Thyroid gland (tissue), 4 donors: ENCODE results near the gene PTGER3. TPM values are rescaled to one million over a fixed set of nuclear protein-coding genes. Genes with fewer than 3 reads are reported as not detected.

ENCODE experiments used
- DNase-seq, 2 donors: peaks; one replicate each; pipeline ENCODE4 v3.0.0-alpha.2; 2019
- H3K27ac ChIP-seq, 3 donors: fragments of 200-600 bp; sonication (generic); 1 replicate in 2 of 3; 2 replicates in 1 of 3; pipeline ENCODE4 v1.5.1; 2016 to 2019; ENCODE audit warnings: mild to moderate bottlenecking in 1 of 3, moderate library complexity in 1 of 3
- H3K27me3 ChIP-seq: fragments of 200-600 bp; sonication (generic); one replicate; pipeline ENCODE4 v1.5.1; 2019
- H3K36me3 ChIP-seq, 2 donors: fragments of 200-600 bp; sonication (generic); one replicate each; pipeline ENCODE4 v1.5.1; 2016 to 2019
- H3K4me1 ChIP-seq, 2 donors: fragments of 200-600 bp; sonication (generic); one replicate each; pipeline ENCODE4 v1.5.1; 2017 to 2019
- H3K4me3 ChIP-seq, 3 donors: fragments of 200-600 bp; sonication (generic); replicated peaks in 1 of 3; 1 replicate in 2 of 3; 2 replicates in 1 of 3; pipeline ENCODE4 v1.5.1; 2016; ENCODE audit warnings: mild to moderate bottlenecking in 1 of 3
- H3K9me3 ChIP-seq: fragments of 200-600 bp; sonication (generic); one replicate; pipeline ENCODE4 v1.5.1; 2017
- CTCF ChIP-seq, 6 experiments: fragments of 200-600 bp in 3 of 6; fragments of 450-650 bp in 3 of 6; sonication (generic) in 3 of 6; IDR thresholded peaks; one replicate each; pipeline ENCODE4 v1.5.1; 2016 to 2019; ENCODE audit warnings: antibody characterized with exemption in 6 of 6, mild to moderate bottlenecking in 2 of 6, inconsistent platforms in 1 of 6, moderate library complexity in 1 of 6
- POLR2A ChIP-seq, 2 donors: fragments of 450-650 bp; IDR thresholded peaks; one replicate each; pipeline ENCODE4 v1.6.1; 2017; ENCODE audit warnings: antibody characterized with exemption in 2 of 2, mild to moderate bottlenecking in 2 of 2, moderate library complexity in 1 of 2
- WGBS, 2 donors: methylation state at CpG; one replicate each; pipeline ENCODE4 v1.1.5; 2017; 5-methylcytosine and 5-hydroxymethylcytosine counted together
- intact Hi-C: fragments of 100-400 bp; cut with DNase I; formaldehyde crosslinking; loops from one replicate; pipeline ENCODE4 v1.15.1; 2023
- total RNA-seq, 4 donors: library from RNA; depleted of rRNA; stranded (reverse); fragments of >200 nt; gene quantifications; one replicate each; pipeline ENCODE4 v1.2.3, GENCODE V29; 2016

The PTGER3 gene
- total RNA-seq, 4 donors from 2014 or later = 0.39 to 6.4 (median 2.1) TPM

- no peaks in the 10 kb centered on the region for H3K9me3 ChIP-seq
- intact Hi-C loops = no loop called here
- H3K4me3 ChIP-seq = no peak overlapping the region
- no peaks in the 10 kb centered on the region for H3K4me1 ChIP-seq
- H3K27me3 ChIP-seq = no peaks in the 10 kb centered on the region
- H3K27ac ChIP-seq = no peak overlapping the region
- WGBS, 2 donors = 51 to 53% methylated on average over 2 of the region's 2 CpGs
- no peaks in the 10 kb centered on the region for H3K36me3 ChIP-seq
- DNase-seq = no peak
- no peak for TF ChIP-seq POLR2A (IDR thresholded peaks at IDR 0.05)
- TF ChIP-seq CTCF (IDR thresholded peaks at IDR 0.05) = no peak
Observed at GRCh38 chr1:71038942-71039341, 8.7 kb downstream of the PTGER3 start.

GRCh38 chr1:71037829-71038620, 9.6 kb downstream of the PTGER3 start:
- no peak for DNase-seq
- no peak overlapping the region for H3K4me3 ChIP-seq
- no peaks in the 10 kb centered on the region for H3K27me3 ChIP-seq
- H3K36me3 ChIP-seq = no peaks in the 10 kb centered on the region
- intact Hi-C loops = no loop called here
- 81 to 86% methylated on average over 2 of the region's 2 CpGs for WGBS, 2 donors
- no peak overlapping the region for H3K27ac ChIP-seq
- H3K4me1 ChIP-seq = no peaks in the 10 kb centered on the region
- H3K9me3 ChIP-seq = no peaks in the 10 kb centered on the region
- TF ChIP-seq POLR2A (IDR thresholded peaks at IDR 0.05) = no peak
- TF ChIP-seq CTCF (IDR thresholded peaks at IDR 0.05) = no peak

- no peaks in the 10 kb centered on the region for H3K9me3 ChIP-seq
- no peaks in the 10 kb centered on the region for H3K36me3 ChIP-seq
- H3K4me3 ChIP-seq = no peak overlapping the region
- no peaks in the 10 kb centered on the region for H3K27me3 ChIP-seq
- TF ChIP-seq CTCF (IDR thresholded peaks at IDR 0.05) (no peak), POLR2A (IDR thresholded peaks at IDR 0.05) (no peak)
- DNase-seq = no peak
- 96 to 97% methylated on average over 9 of the region's 9 CpGs for WGBS, 2 donors
- intact Hi-C loops = no loop called here
- H3K4me1 ChIP-seq = no peaks in the 10 kb centered on the region
- no peak overlapping the region for H3K27ac ChIP-seq
Observed at GRCh38 chr1:71037066-71037465, 10.6 kb downstream of the PTGER3 start.

- whole genome bisulfite sequencing, 2 donors = 94 to 100% methylated on average over 1 of the region's 1 CpG
- Histone ChIP-seq H3K4me1 (no peaks in the 10 kb centered on the region), H3K36me3 (no peaks in the 10 kb centered on the region), H3K27me3 (no peaks in the 10 kb centered on the region), H3K27ac (no peak overlapping the region), H3K9me3 (no peaks in the 10 kb centered on the region), H3K4me3 (no peak overlapping the region)
- TF ChIP-seq CTCF (IDR thresholded peaks at IDR 0.05) (no peak), POLR2A (IDR thresholded peaks at IDR 0.05) (no peak)
- intact Hi-C loops = no loop called here
- DNase-seq = no peak
Observed at GRCh38 chr1:71033136-71033535, 14.5 kb downstream of the PTGER3 start.

GRCh38 chr1:71031426-71031825, 16.2 kb downstream of the PTGER3 start:
- no peaks in the 10 kb centered on the region for H3K27me3 ChIP-seq
- H3K36me3 ChIP-seq = no peaks in the 10 kb centered on the region
- intact Hi-C loops = no loop called here
- H3K9me3 ChIP-seq = no peaks in the 10 kb centered on the region
- no peak overlapping the region for H3K27ac ChIP-seq
- no peak for DNase-seq
- no peaks in the 10 kb centered on the region for H3K4me1 ChIP-seq
- no peak overlapping the region for H3K4me3 ChIP-seq
- TF ChIP-seq POLR2A (IDR thresholded peaks at IDR 0.05) = no peak
- no peak for TF ChIP-seq CTCF (IDR thresholded peaks at IDR 0.05)
